Loucy (cell line): ENCODE measurements around the gene GIPC3.

Source experiments
- H2AFZ ChIP-seq: fragments of 200-600 bp; sonication (generic); 2 replicates; pipeline ENCODE4 v1.6.0; 2016; ENCODE audit warnings: antibody characterized with exemption, mild to moderate bottlenecking, low read length, moderate library complexity
- H3F3A ChIP-seq: fragments of 200-600 bp; 2 replicates; pipeline ENCODE4 v1.6.0; 2016; ENCODE audit warnings: antibody characterized with exemption, low read depth, mild to moderate bottlenecking
- H3K27me3 ChIP-seq: fragments of 200-600 bp; sonication (generic); 2 replicates; pipeline ENCODE4 v1.6.1; 2014; ENCODE audit warnings: low read length, mild to moderate bottlenecking; ENCODE audit not compliant: insufficient read depth, poor library complexity, severe bottlenecking
- H3K36me3 ChIP-seq: fragments of 200-600 bp; sonication (generic); 2 replicates; pipeline ENCODE4 v1.6.1; 2016; ENCODE audit warnings: low read length; ENCODE audit not compliant: insufficient read depth
- H3K4me1 ChIP-seq: fragments of 200-600 bp; sonication (generic); 2 replicates; pipeline ENCODE4 v1.5.1; 2014; ENCODE audit warnings: low read length, mild to moderate bottlenecking; ENCODE audit not compliant: insufficient read depth, poor library complexity, severe bottlenecking
- H3K4me2 ChIP-seq: fragments of 200-600 bp; sonication (generic); 2 replicates; pipeline ENCODE4 v1.6.0; 2014; ENCODE audit warnings: antibody characterized with exemption, low read length, low read depth, mild to moderate bottlenecking; ENCODE audit not compliant: poor library complexity, severe bottlenecking
- H3K4me3 ChIP-seq: fragments of 200-600 bp; sonication (generic); 2 replicates; pipeline ENCODE4 v1.5.1; 2014; ENCODE audit warnings: low read length, mild to moderate bottlenecking, mixed read lengths; ENCODE audit not compliant: poor library complexity, severe bottlenecking
- H3K79me2 ChIP-seq: fragments of 200-600 bp; sonication (generic); 2 replicates; pipeline ENCODE4 v1.6.1; 2014; ENCODE audit warnings: low read length; ENCODE audit not compliant: insufficient read depth
- H3K9ac ChIP-seq: fragments of 200-600 bp; sonication (generic); 2 replicates; pipeline ENCODE4 v1.6.0; 2014; ENCODE audit warnings: mild to moderate bottlenecking, low read depth, low read length, moderate library complexity; ENCODE audit not compliant: poor library complexity, severe bottlenecking
- H3K9me2 ChIP-seq: fragments of 200-600 bp; sonication (generic); replicated peaks from 2 replicates; pipeline ENCODE4 v1.6.1; 2016; ENCODE audit warnings: low read depth, low read length, mixed read lengths
- H3K9me3 ChIP-seq: fragments of 200-600 bp; sonication (generic); 2 replicates; pipeline ENCODE4 v1.6.1; 2014; ENCODE audit warnings: mild to moderate bottlenecking, antibody characterized with exemption, low read length, low read depth; ENCODE audit not compliant: insufficient read depth
- H4K20me1 ChIP-seq: fragments of 200-600 bp; sonication (generic); 2 replicates; pipeline ENCODE4 v1.6.0; 2014; ENCODE audit warnings: antibody characterized with exemption, low read length, mild to moderate bottlenecking; ENCODE audit not compliant: insufficient read depth, poor library complexity, severe bottlenecking
- EZH2phosphoT487 ChIP-seq: fragments of 200-600 bp; IDR thresholded peaks from 2 replicates; pipeline ENCODE4 v1.6.1; 2018; ENCODE audit warnings: antibody characterized with exemption, mild to moderate bottlenecking, moderate library complexity, borderline replicate concordance
- TF ChIP-seq, protein P1 (sequence below): fragments of 200-600 bp; sonication (generic); conservative IDR thresholded peaks from 2 replicates; pipeline ENCODE4 v1.5.1; 2014; ENCODE audit warnings: mild to moderate bottlenecking, antibody characterized with exemption, low read length

The GIPC3 gene

DNA sequence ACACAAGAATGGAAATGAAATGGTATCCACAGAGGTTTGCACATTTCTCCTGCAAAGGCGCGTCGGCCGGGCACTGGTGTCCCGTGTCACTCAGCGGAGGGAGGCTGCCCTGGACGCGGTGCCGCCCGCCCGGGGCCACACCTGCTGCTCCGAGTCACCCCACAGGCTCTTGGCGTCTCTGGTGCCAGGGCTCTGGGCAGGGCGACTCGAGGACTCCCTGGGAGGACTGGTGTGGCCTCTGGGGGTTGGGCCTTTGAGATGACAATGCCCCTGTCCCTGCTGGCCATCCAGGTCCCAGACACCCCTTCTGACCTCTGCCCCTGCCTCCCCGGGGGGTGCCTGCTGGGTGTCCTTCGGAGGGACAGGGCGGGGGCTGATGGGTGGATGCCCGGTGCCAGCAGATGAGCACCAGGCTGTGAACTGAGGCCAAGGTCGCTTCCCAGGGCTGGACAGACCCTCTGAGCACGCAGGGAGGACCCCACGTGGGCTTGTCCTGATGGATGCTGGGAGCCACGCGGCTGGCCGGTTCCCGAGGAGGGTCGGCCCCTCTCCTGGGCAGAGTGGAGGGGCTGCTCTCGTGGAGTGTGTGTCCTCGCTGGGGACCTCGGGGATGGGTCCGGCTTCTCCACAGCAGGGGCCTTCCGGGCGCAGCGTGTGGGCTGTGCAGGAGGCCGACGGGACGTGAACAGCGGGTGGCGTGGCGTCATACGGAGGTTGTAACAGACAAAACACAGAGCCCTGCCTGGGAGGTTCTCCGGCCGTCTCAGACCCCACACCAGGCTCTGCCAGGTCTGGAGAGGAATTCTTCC lies 46.0 kb downstream of the GIPC3 start:
- H3K36me3 ChIP-seq: no peaks in the 10 kb centered on the region
- H3K27me3 ChIP-seq: no peaks in the 10 kb centered on the region
- peaks cover 3% of the 10 kb centered on the region for H3K79me2 ChIP-seq
- no peaks in the 10 kb centered on the region for H3K4me1 ChIP-seq
- H3K4me2 ChIP-seq: no peak overlapping the region
- H3K4me3 ChIP-seq: no peak overlapping the region
- H3K9me2 ChIP-seq: no peaks in the 10 kb centered on the region
- H2AFZ ChIP-seq: no peak overlapping the region
- peaks cover under 1% of the 10 kb centered on the region for H4K20me1 ChIP-seq
- TF ChIP-seq, protein P1, sequence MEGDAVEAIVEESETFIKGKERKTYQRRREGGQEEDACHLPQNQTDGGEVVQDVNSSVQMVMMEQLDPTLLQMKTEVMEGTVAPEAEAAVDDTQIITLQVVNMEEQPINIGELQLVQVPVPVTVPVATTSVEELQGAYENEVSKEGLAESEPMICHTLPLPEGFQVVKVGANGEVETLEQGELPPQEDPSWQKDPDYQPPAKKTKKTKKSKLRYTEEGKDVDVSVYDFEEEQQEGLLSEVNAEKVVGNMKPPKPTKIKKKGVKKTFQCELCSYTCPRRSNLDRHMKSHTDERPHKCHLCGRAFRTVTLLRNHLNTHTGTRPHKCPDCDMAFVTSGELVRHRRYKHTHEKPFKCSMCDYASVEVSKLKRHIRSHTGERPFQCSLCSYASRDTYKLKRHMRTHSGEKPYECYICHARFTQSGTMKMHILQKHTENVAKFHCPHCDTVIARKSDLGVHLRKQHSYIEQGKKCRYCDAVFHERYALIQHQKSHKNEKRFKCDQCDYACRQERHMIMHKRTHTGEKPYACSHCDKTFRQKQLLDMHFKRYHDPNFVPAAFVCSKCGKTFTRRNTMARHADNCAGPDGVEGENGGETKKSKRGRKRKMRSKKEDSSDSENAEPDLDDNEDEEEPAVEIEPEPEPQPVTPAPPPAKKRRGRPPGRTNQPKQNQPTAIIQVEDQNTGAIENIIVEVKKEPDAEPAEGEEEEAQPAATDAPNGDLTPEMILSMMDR: no peak
- no peak for TF ChIP-seq EZH2phosphoT487
- H3F3A ChIP-seq: no peaks in the 10 kb centered on the region
- no peaks in the 10 kb centered on the region for H3K9me3 ChIP-seq
- no peak overlapping the region for H3K9ac ChIP-seq

DNA sequence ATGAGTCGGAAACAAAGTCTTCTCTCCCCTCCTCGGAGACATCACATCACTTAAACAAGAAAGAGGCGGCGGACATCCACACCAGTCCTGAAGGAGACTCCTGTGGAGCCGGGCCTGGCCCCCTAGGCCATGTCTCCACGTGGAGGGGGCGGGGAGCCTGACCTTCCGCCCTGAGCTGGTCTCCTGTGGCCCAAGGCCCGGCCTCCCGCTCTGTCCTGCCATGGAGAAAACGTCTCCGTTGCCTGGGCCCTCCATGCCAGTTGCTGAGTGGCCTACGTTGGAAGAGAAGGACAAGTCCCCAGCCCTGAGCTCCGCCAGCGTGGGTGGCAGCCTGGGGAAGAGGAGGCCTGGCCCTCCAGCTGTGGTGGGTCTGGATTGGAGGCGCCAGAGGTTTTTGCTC lies 46.8 kb downstream of the GIPC3 start:
- no peaks in the 10 kb centered on the region for H3K27me3 ChIP-seq
- no peak overlapping the region for H2AFZ ChIP-seq
- H3K4me2 ChIP-seq: no peak overlapping the region
- no peaks in the 10 kb centered on the region for H3K36me3 ChIP-seq
- H3K79me2 ChIP-seq: no peaks in the 10 kb centered on the region
- no peak overlapping the region for H3K9ac ChIP-seq
- H3K4me1 ChIP-seq: no peaks in the 10 kb centered on the region
- no peaks in the 10 kb centered on the region for H3K9me3 ChIP-seq
- no peak overlapping the region for H3K4me3 ChIP-seq
- no peaks in the 10 kb centered on the region for H4K20me1 ChIP-seq
- H3F3A ChIP-seq: no peaks in the 10 kb centered on the region
- no peaks in the 10 kb centered on the region for H3K9me2 ChIP-seq
- TF ChIP-seq, protein P1: no peak
- no peak for TF ChIP-seq EZH2phosphoT487

DNA sequence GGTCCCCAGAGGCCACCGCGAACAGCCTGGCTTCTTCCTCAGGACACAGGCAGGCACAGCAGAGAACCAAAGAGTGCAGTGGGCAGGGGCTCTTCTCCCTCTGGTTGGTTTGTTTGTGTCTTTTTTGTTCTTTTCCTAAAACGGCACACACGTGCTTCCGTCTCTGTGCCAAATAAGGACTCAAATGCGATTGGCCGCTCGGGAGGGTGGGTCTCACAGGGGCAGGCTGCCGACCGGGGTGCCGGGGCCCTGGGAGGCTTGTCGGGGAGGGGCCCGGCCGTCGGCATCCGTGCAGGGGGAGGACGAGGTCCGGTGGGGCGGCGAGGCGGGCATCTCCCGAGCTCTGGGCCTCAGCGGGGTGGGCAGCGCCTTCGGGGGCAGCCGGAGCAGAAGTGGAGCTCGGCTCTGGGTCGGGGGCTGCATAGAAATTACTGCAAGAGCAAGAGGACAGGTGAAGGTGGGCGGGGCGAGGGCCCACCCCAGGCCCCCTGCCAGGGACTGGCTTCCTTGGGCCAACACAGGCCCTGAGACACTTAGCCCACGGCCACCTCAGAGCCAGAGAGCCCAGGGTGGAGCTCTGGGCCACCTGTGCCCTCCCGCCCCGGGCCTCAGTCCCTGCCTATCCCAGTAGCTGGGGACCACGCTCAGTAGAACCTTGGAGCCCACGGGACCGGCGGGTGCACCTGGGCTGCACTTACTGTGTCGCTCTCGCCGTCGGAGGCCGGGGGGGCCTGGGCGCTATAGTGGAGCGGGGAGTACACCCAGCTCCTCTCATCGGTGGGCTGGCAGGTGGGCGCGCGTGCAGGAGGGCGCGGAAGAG lies 47.7 kb downstream of the GIPC3 start:
- H3F3A ChIP-seq: no peaks in the 10 kb centered on the region
- no peak overlapping the region for H3K4me2 ChIP-seq
- H3K36me3 ChIP-seq: no peaks in the 10 kb centered on the region
- H3K4me3 ChIP-seq: no peak overlapping the region
- no peaks in the 10 kb centered on the region for H3K27me3 ChIP-seq
- H3K9me2 ChIP-seq: no peaks in the 10 kb centered on the region
- H3K79me2 ChIP-seq: no peaks in the 10 kb centered on the region
- no peaks in the 10 kb centered on the region for H3K9me3 ChIP-seq
- H3K4me1 ChIP-seq: no peaks in the 10 kb centered on the region
- H2AFZ ChIP-seq: no peak overlapping the region
- TF ChIP-seq, protein P1: no peak
- TF ChIP-seq EZH2phosphoT487: no peak
- H3K9ac ChIP-seq: no peak overlapping the region
- H4K20me1 ChIP-seq: no peaks in the 10 kb centered on the region
